Measurements from ENCODE around the gene ATF7IP2. TPM values are rescaled to one million over a fixed set of nuclear protein-coding genes. Genes with fewer than 3 reads are reported as not detected.

The ATF7IP2 gene
- total RNA-seq, 4 donors from 2014 or later: 2.4 to 4.8 (median 4.4) TPM

GRCh38 chr16:10518479-10519041, 132.7 kb downstream of the ATF7IP2 start:
- WGBS, 2 donors: 84 to 85% methylated on average over 7 of the region's 7 CpGs

GRCh38 chr16:10519297-10519696, 133.4 kb downstream of the ATF7IP2 start:
- TF ChIP-seq EP300 (IDR thresholded peaks at IDR 0.05) (no peak), CTCF (IDR thresholded peaks at IDR 0.05) (no peak), POLR2A (IDR thresholded peaks at IDR 0.05) (no peak)
- no peak overlapping the region for H3K27ac ChIP-seq
- H3K27me3 ChIP-seq: no peaks in the 10 kb centered on the region
- H3K4me3 ChIP-seq: no peak overlapping the region
- no CpG with 5 or more reads among the region's 1 CpG for WGBS, 2 donors
- H3K36me3 ChIP-seq: peaks cover 0 to 28% (median 0%) of the 10 kb centered on the region in 3 donors
- no peak for DNase-seq (ENCODE audit: low spot score in 2 of 2)
- H3K9me3 ChIP-seq: no peaks in the 10 kb centered on the region
- peaks cover 0 to 8% (median 3%) of the 10 kb centered on the region in 4 donors for H3K4me1 ChIP-seq

More at GRCh38 chr16:10518479-10519041, 132.7 kb downstream of the ATF7IP2 start:
- H3K27me3 ChIP-seq: no peaks in the 10 kb centered on the region
- TF ChIP-seq POLR2A (IDR thresholded peaks at IDR 0.05) (no peak), CTCF (IDR thresholded peaks at IDR 0.05) (no peak), EP300 (IDR thresholded peaks at IDR 0.05) (no peak)
- no peak overlapping the region for H3K27ac ChIP-seq
- H3K4me3 ChIP-seq: no peak overlapping the region
- DNase-seq (ENCODE audit: low spot score in 2 of 2): no peak
- H3K9me3 ChIP-seq: no peaks in the 10 kb centered on the region
- H3K36me3 ChIP-seq: peaks cover 0 to 21% (median 0%) of the 10 kb centered on the region in 3 donors
- peaks cover 0 to 12% (median 3%) of the 10 kb centered on the region in 4 donors for H3K4me1 ChIP-seq

- DNase-seq (ENCODE audit: low spot score in 2 of 2): no peak
- Histone ChIP-seq H3K36me3 (peaks cover 0 to 36% (median 0%) of the 10 kb centered on the region in 3 donors), H3K27ac (peak overlapping the region in 1 of 4 donors; percentile 31), H3K9me3 (no peaks in the 10 kb centered on the region), H3K4me3 (no peak overlapping the region), H3K4me1 (no peaks in the 10 kb centered on the region), H3K27me3 (no peaks in the 10 kb centered on the region)
- TF ChIP-seq POLR2A (IDR thresholded peaks at IDR 0.05) (no peak), EP300 (IDR thresholded peaks at IDR 0.05) (no peak), CTCF (IDR thresholded peaks at IDR 0.05) (no peak)
- 82 to 84% methylated on average over 10 of the region's 10 CpGs for whole genome bisulfite sequencing, 2 donors
Observed at GRCh38 chr16:10519929-10520868, 134.3 kb downstream of the ATF7IP2 start.

GRCh38 chr16:10520869-10521578, 135.2 kb downstream of the ATF7IP2 start:
- Histone ChIP-seq H3K4me1 (no peaks in the 10 kb centered on the region), H3K4me3 (no peak overlapping the region), H3K27ac (no peak overlapping the region), H3K27me3 (no peaks in the 10 kb centered on the region), H3K9me3 (no peaks in the 10 kb centered on the region), H3K36me3 (peaks cover 0 to 45% (median 0%) of the 10 kb centered on the region in 3 donors)
- no peak for DNase-seq (ENCODE audit: low spot score in 2 of 2)
- TF ChIP-seq CTCF (IDR thresholded peaks at IDR 0.05): no peak
- TF ChIP-seq EP300 (IDR thresholded peaks at IDR 0.05): no peak
- no peak for TF ChIP-seq POLR2A (IDR thresholded peaks at IDR 0.05)
- 71 to 72% methylated on average over 7 of the region's 7 CpGs for WGBS, 2 donors
